Body of pancreas (tissue), 4 donors: ENCODE measurements around the gene GPM6B.

Experiments
- POLR2A ChIP-seq, 3 donors: fragments of 450-650 bp; IDR thresholded peaks; one replicate each; pipeline ENCODE4 v1.6.1; 2016; ENCODE audit warnings: antibody characterized with exemption in 3 of 3, mild to moderate bottlenecking in 2 of 3
- TF ChIP-seq, protein P1 (sequence below), 7 experiments: fragments of 450-650 bp in 4 of 7; fragments of 200-600 bp in 3 of 7; sonication (generic) in 3 of 7; IDR thresholded peaks; one replicate each; pipeline ENCODE4 v1.5.1; 2016 to 2019; ENCODE audit warnings: antibody characterized with exemption in 7 of 7

DNA sequence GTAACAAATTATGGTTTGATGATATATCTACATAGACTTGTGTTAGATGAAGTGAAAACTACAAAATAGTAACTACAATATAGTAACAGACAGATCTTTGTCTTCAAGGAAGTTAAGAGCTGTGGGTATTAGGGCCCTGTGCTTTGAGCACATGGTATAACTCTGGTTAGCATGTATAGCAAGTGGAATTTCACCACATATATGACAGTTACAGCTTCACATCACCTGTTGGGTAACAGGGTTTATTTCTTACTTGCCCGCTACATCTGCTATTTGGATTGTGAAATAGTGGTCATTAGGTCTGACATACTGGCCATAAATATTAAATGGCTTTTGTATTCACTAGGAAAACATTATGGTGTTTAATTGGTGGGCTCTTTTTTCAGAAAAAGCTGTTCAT is 62.1 kb downstream of the GPM6B start:
- TF ChIP-seq, protein P1, sequence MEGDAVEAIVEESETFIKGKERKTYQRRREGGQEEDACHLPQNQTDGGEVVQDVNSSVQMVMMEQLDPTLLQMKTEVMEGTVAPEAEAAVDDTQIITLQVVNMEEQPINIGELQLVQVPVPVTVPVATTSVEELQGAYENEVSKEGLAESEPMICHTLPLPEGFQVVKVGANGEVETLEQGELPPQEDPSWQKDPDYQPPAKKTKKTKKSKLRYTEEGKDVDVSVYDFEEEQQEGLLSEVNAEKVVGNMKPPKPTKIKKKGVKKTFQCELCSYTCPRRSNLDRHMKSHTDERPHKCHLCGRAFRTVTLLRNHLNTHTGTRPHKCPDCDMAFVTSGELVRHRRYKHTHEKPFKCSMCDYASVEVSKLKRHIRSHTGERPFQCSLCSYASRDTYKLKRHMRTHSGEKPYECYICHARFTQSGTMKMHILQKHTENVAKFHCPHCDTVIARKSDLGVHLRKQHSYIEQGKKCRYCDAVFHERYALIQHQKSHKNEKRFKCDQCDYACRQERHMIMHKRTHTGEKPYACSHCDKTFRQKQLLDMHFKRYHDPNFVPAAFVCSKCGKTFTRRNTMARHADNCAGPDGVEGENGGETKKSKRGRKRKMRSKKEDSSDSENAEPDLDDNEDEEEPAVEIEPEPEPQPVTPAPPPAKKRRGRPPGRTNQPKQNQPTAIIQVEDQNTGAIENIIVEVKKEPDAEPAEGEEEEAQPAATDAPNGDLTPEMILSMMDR (IDR thresholded peaks at IDR 0.05) = no peak
- no peak for TF ChIP-seq POLR2A (IDR thresholded peaks at IDR 0.05)
